ENCODE measurements around the gene ARSI. TPM values are rescaled to one million over a fixed set of nuclear protein-coding genes. Genes with fewer than 3 reads are reported as not detected.

ARSI gene
- total RNA-seq, 1 donor from 2014 or later = 4.6 TPM

DNA sequence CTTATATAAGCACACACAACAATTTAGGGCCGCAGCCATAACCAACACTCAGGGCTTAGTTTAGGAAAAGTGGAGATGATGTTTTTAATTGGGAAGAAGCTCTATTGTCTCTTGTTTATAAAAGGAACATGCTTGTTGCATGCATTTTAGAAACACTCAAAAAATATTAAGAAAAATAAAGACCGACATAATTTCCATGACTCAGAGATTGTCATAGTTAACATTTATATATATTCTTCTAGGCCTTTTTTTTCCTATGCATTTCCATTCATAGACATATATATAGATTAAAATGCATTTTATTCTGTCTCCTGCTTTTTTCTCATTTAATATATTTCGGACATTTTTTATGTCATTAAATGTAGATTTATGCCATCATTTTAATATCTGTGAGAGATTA is 13.6 kb upstream of the ARSI start:
- Mint-ChIP-seq H3K36me3 (no peaks in the 10 kb centered on the region), H3K27me3 (no peaks in the 10 kb centered on the region), H3K4me1 (ENCODE audit: unreplicated experiment) (peaks cover 54% of the 10 kb centered on the region), H3K9me3 (no peaks in the 10 kb centered on the region), H3K4me3 (no peak overlapping the region), H3K27ac (no peak overlapping the region)
- no peak for TF ChIP-seq CTCF (conservative IDR thresholded peaks at IDR 0.05)
- no peak for DNase-seq (ENCODE audit: extremely low spot score, unreplicated experiment)

DNA sequence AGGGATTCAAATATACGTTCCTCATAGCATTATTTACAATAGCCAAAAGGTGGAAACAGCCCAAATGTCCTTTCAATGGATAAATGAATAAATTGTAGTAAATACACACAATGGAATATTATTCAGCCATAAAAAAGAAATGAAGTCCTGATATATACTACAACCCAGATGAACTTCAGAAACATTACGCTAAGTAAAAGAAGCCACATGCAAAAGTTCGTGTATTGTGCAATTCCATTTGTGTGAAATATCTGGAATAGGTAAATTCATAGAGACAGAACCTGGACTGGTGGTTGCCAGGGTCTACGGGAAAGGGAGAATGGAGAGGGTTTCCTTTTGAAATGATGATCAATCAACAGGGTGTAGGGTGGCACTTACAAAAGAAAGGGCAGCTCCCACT is 12.5 kb upstream of the ARSI start:
- no peak for TF ChIP-seq CTCF (conservative IDR thresholded peaks at IDR 0.05)
- Mint-ChIP-seq H3K27ac (no peak overlapping the region), H3K4me1 (ENCODE audit: unreplicated experiment) (peaks cover 50% of the 10 kb centered on the region), H3K36me3 (no peaks in the 10 kb centered on the region), H3K4me3 (no peak overlapping the region), H3K9me3 (no peaks in the 10 kb centered on the region), H3K27me3 (no peaks in the 10 kb centered on the region)
- no peak for DNase-seq (ENCODE audit: extremely low spot score, unreplicated experiment)

- Mint-ChIP-seq H3K27me3 (no peaks in the 10 kb centered on the region), H3K36me3 (no peaks in the 10 kb centered on the region), H3K9me3 (no peaks in the 10 kb centered on the region), H3K4me1 (ENCODE audit: unreplicated experiment) (peaks cover 49% of the 10 kb centered on the region), H3K27ac (no peak overlapping the region), H3K4me3 (no peak overlapping the region)
- DNase-seq (ENCODE audit: extremely low spot score, unreplicated experiment) = no peak
- TF ChIP-seq CTCF (conservative IDR thresholded peaks at IDR 0.05) = no peak
Observed at GRCh38 chr5:150313921-150314716, 11.4 kb upstream of the ARSI start.

DNA sequence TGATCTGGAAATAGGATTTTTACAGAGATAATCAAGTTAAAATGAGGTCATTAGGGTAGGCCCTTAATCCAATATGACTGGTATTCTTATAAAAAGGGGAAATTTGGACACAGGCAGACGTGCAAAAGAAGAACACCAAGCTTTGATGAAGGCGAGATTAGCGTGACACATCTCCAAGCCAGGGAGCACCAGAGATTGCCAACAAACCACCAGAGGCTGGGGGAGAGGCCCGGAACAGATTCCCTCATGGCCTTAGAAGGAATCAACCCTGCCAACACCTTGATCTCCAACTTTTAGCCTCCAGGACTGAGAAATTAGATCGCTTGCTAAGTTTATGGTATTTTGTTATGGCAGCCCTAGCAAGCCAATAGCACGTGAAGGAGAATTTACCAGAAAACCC is 10.8 kb upstream of the ARSI start:
- no peak overlapping the region for H3K4me3 Mint-ChIP-seq
- no peaks in the 10 kb centered on the region for H3K9me3 Mint-ChIP-seq
- H3K4me1 Mint-ChIP-seq (ENCODE audit: unreplicated experiment) = peaks cover 44% of the 10 kb centered on the region
- H3K27me3 Mint-ChIP-seq = no peaks in the 10 kb centered on the region
- H3K36me3 Mint-ChIP-seq = no peaks in the 10 kb centered on the region
- no peak overlapping the region for H3K27ac Mint-ChIP-seq
- TF ChIP-seq CTCF (conservative IDR thresholded peaks at IDR 0.05) = no peak
- no peak for DNase-seq (ENCODE audit: extremely low spot score, unreplicated experiment)

- H3K27ac Mint-ChIP-seq = no peak overlapping the region
- H3K27me3 Mint-ChIP-seq = no peaks in the 10 kb centered on the region
- TF ChIP-seq CTCF (conservative IDR thresholded peaks at IDR 0.05) = no peak
- no peak overlapping the region for H3K4me3 Mint-ChIP-seq
- H3K4me1 Mint-ChIP-seq (ENCODE audit: unreplicated experiment) = peaks cover 40% of the 10 kb centered on the region
- H3K36me3 Mint-ChIP-seq = no peaks in the 10 kb centered on the region
- no peaks in the 10 kb centered on the region for H3K9me3 Mint-ChIP-seq
- DNase-seq (ENCODE audit: extremely low spot score, unreplicated experiment) = no peak
Observed at GRCh38 chr5:150312518-150312917, 9.8 kb upstream of the ARSI start.
